HepG2 (cell line): ENCODE data around the gene ZC3H18. TPM values are rescaled to one million over a fixed set of nuclear protein-coding genes. Genes with fewer than 3 reads are reported as not detected.

ENCODE experiments used
- ASH2L ChIP-seq: fragments of 300-600, 200-600 bp; sonication (generic); IDR thresholded peaks from 2 replicates; pipeline ENCODE4 v1.7.0; 2017; ENCODE audit warnings: low read depth, mild to moderate bottlenecking, moderate library complexity, mixed read lengths, low read length; ENCODE audit not compliant: insufficient read length
- EP300 ChIP-seq, 3 experiments: sonication (generic) in 1 of 3; formaldehyde crosslinking in 1 of 3; IDR thresholded peaks; 2 replicates each; pipeline versions ENCODE4 v1.5.1 to v1.6.1; 2011 to 2020; ENCODE audit warnings: low read depth in 2 of 3, low read length in 2 of 3, borderline replicate concordance in 1 of 3, improper control_type of control experiment in 1 of 3, mild to moderate bottlenecking in 1 of 3, missing genetic modification reagents in 1 of 3, moderate library complexity in 1 of 3
- STAT5B ChIP-seq: sonication (generic); formaldehyde crosslinking; IDR thresholded peaks from 2 replicates; pipeline ENCODE4 v1.4.0; 2020; ENCODE audit warnings: missing genetic modification reagents
- ZNF44 ChIP-seq: sonication (generic); formaldehyde crosslinking; IDR thresholded peaks from 2 replicates; pipeline ENCODE4 v1.5.1; 2020; ENCODE audit warnings: mild to moderate bottlenecking, missing genetic modification reagents
- ZNF468 ChIP-seq: sonication (generic); formaldehyde crosslinking; IDR thresholded peaks from 2 replicates; pipeline ENCODE4 v1.8.0; 2022; ENCODE audit warnings: mild to moderate bottlenecking, moderate library complexity, missing genetic modification reagents
- ZNF878 ChIP-seq: sonication (generic); formaldehyde crosslinking; IDR thresholded peaks from 2 replicates; pipeline ENCODE4 v1.8.1; 2023; ENCODE audit warnings: mild to moderate bottlenecking, missing genetic modification reagents, moderate library complexity
- polyA plus RNA-seq, 8 experiments: library from polyadenylated mRNA; depleted of rRNA in 3 of 8; stranded (reverse) in 7 of 8; unstranded in 1 of 8; fragments of >200 nt; fragmentation: Illumina TruSeq in 4 of 8; extraction: Trizol in 4 of 8; gene quantifications; 2 replicates each; pipeline versions ENCODE4 v1.2.1 to v1.2.3, GENCODE V29; 2011 to 2016; ENCODE audit warnings: low read depth in 4 of 8, missing spikeins in 1 of 8, mixed read lengths in 1 of 8; ENCODE audit not compliant: insufficient read depth in 1 of 8
- total RNA-seq, 5 experiments: library from RNA; depleted of rRNA; stranded (reverse); fragments of >200 nt; fragmentation: Illumina TruSeq; extraction: Trizol; gene quantifications; 2 replicates each; pipeline ENCODE4 v1.2.3, GENCODE V29; 2016; ENCODE audit warnings: low read depth in 1 of 5
- TF ChIP-seq, protein P1 (sequence below): sonication (generic); formaldehyde crosslinking; IDR thresholded peaks from 2 replicates; pipeline ENCODE4 v1.5.1; 2020; ENCODE audit warnings: missing genetic modification reagents, mild to moderate bottlenecking, borderline replicate concordance
- TF ChIP-seq, protein P2 (sequence below), 2 experiments: fragments of 450-650 bp in 1 of 2; sonication (generic) in 1 of 2; formaldehyde crosslinking in 1 of 2; IDR thresholded peaks; 2 replicates each; pipeline versions ENCODE4 v1.6.1 to v1.8.0; 2016 to 2022; ENCODE audit warnings: antibody characterized with exemption in 1 of 2, mild to moderate bottlenecking in 1 of 2, missing genetic modification reagents in 1 of 2
- TF ChIP-seq, protein P3 (sequence below): sonication (generic); formaldehyde crosslinking; IDR thresholded peaks from 2 replicates; pipeline ENCODE4 v1.5.0; 2020; ENCODE audit warnings: missing genetic modification reagents

Gene ZC3H18
- total and polyA plus RNA-seq, 2 of the 13 experiments (the other 11 are each of a cell fraction or from before 2014, with no cell fraction given), result 11.2 to 27.4 TPM

DNA sequence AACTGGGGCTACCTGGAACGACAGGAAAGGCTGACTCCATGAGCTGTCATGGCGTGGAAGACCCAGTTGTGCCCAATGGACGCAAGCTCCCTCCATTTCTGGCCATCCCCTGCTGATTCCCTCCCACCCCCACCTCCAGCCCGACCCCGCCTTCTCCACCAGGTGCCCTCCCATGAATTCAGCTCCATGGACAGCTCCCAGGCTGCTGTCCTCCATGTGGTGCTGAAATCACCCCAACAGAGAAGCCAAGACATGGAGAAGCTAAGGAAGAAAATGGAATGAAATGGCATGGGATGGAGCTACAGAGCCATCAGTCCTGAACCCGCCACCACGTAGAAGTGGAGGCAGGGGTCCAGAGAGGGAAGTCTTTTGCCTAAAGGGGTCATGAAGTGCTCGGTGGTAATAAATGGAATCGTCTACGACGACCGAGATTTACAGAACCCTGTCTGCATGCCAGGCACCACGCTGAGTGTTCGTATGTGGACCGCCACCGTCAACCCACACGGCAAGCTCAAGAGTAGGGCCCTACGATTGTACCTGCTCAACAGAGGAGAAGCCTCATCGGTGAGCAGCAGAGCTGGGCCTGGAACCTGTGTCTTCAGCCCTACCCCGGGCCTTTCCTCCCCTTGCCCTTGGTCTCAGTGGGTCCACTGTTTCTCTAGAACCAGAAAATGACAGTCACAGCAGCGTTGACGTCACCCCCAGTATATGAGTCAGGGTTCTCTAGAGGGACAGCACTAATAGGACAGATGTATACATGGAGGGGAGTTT lies 9.3 kb upstream of the ZC3H18 start (continued):
- TF ChIP-seq, protein P1, sequence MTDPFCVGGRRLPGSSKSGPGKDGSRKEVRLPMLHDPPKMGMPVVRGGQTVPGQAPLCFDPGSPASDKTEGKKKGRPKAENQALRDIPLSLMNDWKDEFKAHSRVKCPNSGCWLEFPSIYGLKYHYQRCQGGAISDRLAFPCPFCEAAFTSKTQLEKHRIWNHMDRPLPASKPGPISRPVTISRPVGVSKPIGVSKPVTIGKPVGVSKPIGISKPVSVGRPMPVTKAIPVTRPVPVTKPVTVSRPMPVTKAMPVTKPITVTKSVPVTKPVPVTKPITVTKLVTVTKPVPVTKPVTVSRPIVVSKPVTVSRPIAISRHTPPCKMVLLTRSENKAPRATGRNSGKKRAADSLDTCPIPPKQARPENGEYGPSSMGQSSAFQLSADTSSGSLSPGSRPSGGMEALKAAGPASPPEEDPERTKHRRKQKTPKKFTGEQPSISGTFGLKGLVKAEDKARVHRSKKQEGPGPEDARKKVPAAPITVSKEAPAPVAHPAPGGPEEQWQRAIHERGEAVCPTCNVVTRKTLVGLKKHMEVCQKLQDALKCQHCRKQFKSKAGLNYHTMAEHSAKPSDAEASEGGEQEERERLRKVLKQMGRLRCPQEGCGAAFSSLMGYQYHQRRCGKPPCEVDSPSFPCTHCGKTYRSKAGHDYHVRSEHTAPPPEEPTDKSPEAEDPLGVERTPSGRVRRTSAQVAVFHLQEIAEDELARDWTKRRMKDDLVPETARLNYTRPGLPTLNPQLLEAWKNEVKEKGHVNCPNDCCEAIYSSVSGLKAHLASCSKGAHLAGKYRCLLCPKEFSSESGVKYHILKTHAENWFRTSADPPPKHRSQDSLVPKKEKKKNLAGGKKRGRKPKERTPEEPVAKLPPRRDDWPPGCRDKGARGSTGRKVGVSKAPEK, result peak; percentile 76; the same call in 1 of the 2 replicates
- TF ChIP-seq STAT5B (CRISPR knock-in tag) (peak; percentile 100), ZNF468 (CRISPR knock-in tag) (peak; percentile 99), EP300 (IDR thresholded peaks at IDR 0.05; ENCODE audit: low read depth in 2 of 2, low read length in 2 of 2) (no peak), EP300 (CRISPR knock-in tag; IDR thresholded peaks at IDR 0.05; ENCODE audit: borderline replicate concordance) (peak; percentile 87), ASH2L (no peak), ZNF878 (CRISPR knock-in tag) (peak; percentile 97), ZNF44 (CRISPR knock-in tag) (peak; percentile 96)
- TF ChIP-seq, protein P2, sequence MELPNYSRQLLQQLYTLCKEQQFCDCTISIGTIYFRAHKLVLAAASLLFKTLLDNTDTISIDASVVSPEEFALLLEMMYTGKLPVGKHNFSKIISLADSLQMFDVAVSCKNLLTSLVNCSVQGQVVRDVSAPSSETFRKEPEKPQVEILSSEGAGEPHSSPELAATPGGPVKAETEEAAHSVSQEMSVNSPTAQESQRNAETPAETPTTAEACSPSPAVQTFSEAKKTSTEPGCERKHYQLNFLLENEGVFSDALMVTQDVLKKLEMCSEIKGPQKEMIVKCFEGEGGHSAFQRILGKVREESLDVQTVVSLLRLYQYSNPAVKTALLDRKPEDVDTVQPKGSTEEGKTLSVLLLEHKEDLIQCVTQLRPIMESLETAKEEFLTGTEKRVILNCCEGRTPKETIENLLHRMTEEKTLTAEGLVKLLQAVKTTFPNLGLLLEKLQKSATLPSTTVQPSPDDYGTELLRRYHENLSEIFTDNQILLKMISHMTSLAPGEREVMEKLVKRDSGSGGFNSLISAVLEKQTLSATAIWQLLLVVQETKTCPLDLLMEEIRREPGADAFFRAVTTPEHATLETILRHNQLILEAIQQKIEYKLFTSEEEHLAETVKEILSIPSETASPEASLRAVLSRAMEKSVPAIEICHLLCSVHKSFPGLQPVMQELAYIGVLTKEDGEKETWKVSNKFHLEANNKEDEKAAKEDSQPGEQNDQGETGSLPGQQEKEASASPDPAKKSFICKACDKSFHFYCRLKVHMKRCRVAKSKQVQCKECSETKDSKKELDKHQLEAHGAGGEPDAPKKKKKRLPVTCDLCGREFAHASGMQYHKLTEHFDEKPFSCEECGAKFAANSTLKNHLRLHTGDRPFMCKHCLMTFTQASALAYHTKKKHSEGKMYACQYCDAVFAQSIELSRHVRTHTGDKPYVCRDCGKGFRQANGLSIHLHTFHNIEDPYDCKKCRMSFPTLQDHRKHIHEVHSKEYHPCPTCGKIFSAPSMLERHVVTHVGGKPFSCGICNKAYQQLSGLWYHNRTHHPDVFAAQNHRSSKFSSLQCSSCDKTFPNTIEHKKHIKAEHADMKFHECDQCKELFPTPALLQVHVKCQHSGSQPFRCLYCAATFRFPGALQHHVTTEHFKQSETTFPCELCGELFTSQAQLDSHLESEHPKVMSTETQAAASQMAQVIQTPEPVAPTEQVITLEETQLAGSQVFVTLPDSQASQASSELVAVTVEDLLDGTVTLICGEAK (IDR thresholded peaks at IDR 0.05), result no peak
- TF ChIP-seq, protein P2 (CRISPR knock-in tag; IDR thresholded peaks at IDR 0.05), result peak; percentile 94
- TF ChIP-seq, protein P3, sequence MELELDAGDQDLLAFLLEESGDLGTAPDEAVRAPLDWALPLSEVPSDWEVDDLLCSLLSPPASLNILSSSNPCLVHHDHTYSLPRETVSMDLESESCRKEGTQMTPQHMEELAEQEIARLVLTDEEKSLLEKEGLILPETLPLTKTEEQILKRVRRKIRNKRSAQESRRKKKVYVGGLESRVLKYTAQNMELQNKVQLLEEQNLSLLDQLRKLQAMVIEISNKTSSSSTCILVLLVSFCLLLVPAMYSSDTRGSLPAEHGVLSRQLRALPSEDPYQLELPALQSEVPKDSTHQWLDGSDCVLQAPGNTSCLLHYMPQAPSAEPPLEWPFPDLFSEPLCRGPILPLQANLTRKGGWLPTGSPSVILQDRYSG (CRISPR knock-in tag), result peak; percentile 99
